Colon (tissue), 2 donors: ENCODE data around the gene FAM78B.

Experiments used
- FAIRE-seq: peaks from 2 replicates; lab custom pipeline; 2012; peaks lifted over from hg19 to GRCh38; lab: Jason Lieb, UNC
- donor health status: control.
- donor health status: control.

Gene FAM78B

GRCh38 chr1:166064951-166065350 lies 101.8 kb downstream of the FAM78B start:
- FAIRE-seq: no peak

- no peak for FAIRE-seq
Observed at GRCh38 chr1:166064313-166064926, 102.4 kb downstream of the FAM78B start.

DNA sequence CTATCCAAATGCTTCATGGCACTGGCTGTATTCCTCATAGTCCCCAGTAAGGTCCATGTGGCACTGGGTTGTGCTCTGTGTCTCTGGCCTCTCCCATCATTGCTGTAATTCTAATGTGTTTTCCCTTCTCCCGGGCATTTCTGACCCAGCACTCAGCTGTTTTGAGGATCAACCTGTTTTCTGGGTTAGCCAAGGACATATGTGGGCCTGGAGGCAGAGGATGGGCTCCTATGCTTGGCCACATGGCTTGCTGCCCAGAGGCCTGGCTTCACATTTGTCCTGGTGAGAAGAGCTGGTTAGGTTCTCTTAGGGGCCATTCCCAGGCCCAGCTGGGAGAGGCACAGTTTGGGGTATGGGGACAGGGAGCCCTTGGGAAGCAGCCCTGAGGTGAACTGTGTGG lies 103.1 kb downstream of the FAM78B start:
- FAIRE-seq: no peak

DNA sequence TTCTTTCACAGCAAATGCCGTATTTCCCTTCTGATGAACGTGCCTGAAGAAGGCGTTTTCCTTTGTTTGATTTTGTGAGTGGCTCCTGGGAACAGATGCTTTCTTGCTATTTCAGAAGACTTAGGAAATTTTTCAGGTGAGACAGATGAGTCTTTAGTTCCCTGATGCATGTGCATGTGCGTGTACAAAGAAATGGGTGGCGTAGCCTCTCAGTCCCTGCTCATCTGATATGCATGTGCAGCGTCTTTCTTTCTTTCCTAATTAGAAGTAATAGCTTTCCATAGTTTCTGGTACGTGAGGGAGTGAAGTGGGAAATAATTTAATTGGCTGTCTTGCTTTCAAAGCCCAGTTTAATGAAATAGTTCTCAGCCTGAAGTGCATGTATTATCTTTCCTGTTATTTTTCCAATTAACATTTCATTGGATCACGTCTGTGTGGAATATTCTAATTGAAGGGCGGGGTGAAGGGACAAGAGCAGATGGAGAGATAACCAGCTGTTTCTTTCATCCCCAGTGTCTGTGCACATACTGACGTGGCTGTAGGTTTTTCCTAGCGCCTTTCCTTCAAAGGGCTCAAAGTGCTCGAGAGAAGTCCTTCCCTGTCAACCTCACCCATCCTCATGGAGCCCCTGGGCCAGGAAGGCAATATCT lies 104.3 kb downstream of the FAM78B start:
- FAIRE-seq: no peak

GRCh38 chr1:166057650-166058049 lies 109.2 kb downstream of the FAM78B start:
- FAIRE-seq: no peak

DNA sequence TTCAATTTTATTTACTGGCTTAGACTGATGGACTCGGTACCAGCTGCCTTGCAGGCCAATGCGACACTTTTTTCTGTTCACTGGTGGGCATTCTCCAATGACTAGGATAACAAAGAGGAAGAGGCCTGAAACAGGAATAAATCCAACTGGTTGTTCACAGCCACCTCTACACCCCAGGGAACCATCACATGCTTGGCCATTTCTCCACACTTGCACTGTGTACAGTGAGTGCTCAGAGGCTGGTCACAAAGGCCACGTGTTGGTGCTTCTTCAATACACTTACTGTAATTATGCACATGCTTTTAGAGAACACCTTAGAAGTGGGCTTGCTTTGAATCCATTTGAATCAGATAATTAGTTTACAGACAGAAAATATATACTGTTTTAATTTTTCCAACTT lies 113.4 kb downstream of the FAM78B start:
- FAIRE-seq: no peak

DNA sequence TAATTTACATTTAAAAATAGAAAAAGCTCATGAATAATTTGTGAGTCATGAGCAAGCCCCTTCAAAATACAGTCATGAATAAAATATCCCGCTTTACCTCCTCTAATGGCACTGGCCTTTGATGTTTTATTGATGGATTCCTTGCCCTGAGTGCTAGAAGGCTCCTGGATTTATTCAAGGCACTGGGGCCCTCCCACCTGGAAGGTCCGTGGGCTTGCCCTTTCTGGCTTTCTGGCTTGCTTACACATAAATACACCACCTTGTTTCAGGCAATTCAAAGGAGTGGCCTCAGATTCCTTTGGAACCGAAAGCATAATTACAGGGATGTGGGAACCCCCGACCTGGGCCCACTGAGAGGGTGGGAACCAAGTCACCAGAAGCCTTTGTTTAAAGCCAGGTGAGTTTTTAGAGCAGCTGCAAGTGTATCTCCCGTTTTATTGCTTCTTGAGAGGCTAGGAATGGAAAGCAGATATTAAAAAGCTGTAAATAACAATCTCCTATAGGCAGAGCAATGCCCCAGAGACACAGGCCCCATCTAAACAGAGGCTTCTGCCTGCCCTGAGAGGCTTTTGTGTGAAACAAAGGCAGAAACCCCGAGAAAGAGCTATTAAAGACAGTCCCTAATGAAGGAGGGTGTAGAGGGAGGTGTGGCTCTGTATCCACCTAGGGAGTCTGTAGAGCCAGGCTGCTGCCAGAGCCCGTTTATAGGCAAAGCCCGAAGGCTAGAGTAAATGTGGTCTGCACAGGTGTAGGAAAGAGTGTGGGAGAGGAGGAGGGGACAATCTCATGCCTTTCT lies 126.4 kb downstream of the FAM78B start:
- no peak for FAIRE-seq

DNA sequence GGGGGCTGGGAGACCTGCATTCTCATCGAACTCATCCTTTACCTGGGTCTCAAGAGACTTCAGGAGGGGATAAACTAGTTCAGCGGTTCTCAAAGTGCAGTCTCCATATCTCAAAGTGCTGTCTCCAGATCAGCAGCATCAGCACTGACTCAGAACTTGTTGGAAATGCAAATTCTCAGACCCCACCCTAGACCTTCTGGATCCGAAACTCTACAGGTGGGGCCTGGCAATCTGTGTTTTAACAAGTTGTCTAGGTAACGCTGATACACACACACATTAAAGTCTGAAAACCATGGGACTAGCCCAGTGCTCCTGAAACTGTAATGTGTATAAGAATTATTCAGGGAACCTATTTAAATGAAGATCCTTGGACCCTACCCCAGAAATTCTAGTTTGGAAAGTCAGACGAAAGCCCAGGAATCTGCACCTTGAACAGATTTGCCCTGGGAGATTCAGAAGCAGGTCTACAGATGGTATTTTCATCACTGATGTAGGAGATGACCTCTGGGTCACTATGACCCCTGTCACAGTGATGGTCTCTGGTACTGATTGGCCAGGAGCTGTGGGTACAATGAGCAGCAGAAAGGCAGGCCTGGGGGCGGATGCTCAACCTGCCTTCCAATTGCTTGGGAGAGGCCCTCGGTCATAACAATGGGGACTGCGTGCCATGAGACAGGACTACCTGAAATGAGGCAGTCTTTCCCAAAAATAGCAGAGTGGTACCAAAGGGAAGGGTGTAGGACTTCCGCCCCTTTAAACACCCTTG lies 127.2 kb downstream of the FAM78B start:
- no peak for FAIRE-seq

- no peak for FAIRE-seq
Observed at GRCh38 chr1:166036092-166036491, 130.7 kb downstream of the FAM78B start.

DNA sequence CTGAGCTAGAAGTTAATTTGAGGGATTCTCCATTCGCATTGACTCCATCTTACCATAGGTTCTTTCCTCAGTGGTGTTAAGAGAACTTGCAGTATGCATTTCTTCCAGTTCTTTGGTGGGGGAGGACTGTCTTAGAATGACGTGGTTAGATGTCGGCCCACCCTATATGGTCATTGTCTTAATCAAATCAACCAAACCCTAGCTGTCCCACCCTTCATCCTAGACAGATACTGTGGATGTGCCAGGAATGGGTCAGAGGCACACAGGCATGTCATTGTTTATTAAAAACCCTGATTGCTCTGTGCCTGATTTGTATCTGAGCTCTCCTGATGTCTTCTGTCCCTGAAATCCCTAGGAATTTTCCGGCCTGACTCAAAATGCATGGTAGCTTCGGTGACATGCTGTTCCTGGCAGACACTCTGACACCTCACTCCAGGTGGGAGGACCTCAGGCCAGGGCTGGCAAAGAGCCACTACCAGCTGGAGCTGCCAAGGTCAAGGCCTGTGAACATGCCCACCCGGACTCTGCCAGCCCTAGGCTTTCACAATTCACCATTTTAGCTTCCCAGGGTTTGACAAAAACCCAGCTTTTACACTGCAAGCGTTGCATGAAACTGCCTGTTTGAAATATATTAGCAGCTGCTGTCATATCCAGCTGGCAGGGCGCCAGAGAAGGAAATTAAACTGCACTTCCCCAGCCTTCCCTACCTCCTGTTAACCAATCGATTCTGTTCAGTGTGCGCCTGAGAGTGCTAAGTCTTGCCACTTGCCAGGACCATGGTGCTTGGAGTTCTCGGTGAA lies 134.0 kb downstream of the FAM78B start:
- no peak for FAIRE-seq

DNA sequence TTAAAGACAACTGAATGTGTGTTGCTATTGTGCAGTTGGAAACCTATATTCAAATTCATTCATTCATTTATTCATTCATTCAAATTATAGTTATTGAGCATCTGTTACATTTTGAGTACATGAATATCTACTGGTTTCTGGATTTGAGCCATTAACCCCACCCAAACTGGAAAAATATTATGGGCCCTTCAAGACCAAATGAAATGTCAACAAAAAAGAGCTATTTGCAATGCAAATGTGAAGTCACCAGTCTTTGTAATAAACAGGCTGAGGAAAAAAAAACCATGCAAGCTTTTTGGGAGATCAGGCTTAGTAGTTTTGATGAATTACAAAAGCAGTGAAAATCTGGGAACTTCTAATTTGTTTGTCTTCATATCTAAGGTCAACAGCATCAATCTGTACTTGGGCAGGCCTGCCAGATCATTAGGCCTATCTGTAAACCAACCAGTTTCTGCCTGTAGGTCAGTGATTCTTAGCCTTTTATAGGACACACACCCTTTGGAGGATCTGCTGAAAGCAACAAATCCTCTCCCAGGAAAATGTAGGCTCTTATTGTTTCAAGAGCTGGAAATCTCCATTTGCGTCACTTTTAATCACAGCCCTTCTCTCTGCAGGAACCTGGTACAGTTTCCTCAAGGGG lies 134.7 kb downstream of the FAM78B start:
- no peak for FAIRE-seq

DNA sequence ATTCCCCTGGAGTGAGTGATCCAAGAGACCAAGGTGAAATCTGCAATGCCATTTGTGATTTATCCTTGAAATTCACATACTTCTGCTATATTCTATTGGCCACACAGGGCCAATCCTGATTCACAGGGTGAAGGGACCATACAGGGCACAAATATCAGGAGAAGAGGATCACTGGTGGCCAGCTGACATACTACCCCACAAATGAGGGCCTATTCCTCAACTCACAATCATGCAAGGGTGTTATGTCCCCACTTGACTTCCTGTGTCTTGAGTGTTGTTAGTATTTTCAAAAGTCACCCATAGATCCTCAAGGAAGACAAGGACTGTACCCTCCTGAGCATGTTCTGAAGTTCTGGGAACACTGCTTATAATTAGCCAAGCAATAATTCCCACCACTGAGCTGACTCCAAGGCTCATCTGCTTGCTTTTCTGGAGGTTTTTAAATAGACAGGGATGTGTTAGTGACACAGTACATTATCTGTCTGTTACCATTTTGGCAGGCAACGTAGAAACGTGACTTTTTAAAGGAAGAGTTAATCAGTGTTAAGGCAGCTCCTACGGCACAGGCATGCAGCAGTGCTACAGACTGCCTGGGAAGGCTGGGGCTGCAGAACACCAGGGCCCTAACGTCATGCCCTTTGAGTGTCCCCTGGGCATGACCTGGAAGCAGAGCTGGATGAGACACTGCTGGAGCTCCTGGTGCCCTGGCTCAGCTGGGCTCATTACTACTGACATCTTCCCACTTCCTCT lies 137.4 kb downstream of the FAM78B start:
- FAIRE-seq: no peak

- no peak for FAIRE-seq
Observed at GRCh38 chr1:166026555-166026954, 140.2 kb downstream of the FAM78B start.

GRCh38 chr1:166026143-166026542 lies 140.7 kb downstream of the FAM78B start:
- FAIRE-seq: no peak

- FAIRE-seq: no peak
Observed at GRCh38 chr1:166020210-166020609, 146.6 kb downstream of the FAM78B start.
